Measurements from ENCODE around the gene ZNF83.

The ZNF83 gene

DNA sequence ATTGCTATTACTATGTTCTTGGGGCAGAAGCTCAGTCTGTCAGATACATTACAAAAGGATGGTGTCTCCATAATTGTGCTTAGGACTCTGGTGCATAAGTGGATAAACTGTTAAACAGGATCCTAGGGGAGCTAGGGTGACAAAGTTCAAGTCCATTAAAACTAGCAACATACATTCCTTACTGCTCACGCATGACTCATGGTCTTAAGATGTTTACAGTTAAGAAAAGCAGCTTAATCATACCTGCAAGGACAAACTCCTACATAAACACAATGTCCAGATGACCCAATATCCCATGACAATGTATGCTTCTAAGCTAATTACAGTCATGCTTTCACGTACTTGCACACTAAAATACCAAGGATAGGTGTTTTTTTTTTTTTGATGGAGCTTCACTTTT is 71.6 kb downstream of the ZNF83 start:
- DNase-seq, result no peak

DNA sequence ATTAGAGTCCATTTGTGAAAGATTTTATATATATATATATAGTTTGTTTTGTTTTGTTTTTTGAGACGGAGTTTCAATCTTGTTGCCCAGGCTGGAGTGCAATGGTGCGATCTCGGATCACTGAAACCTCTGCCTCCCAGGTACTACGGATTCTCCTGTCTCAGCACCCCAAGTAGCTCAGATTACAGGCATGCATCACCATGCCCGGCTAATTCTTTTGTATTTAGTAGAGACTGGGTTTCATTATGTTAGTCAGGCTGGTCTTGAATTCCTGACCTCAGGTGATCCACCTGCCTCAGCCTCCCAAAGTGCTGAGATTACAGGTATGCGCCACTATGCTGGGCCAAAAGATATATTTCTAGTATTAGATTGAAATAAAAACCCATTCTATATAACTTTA is 72.0 kb downstream of the ZNF83 start:
- no peak for DNase-seq
